Measurements from ENCODE around the gene SUCLG2. TPM values are rescaled to one million over a fixed set of nuclear protein-coding genes. Genes with fewer than 3 reads are reported as not detected.

SUCLG2 gene
- total and polyA plus RNA-seq, 10 of the 15 experiments (the other 5 are each of a cell fraction or from before 2014, with no cell fraction given) = 17.8 to 50.9 (median 37.2) TPM

DNA sequence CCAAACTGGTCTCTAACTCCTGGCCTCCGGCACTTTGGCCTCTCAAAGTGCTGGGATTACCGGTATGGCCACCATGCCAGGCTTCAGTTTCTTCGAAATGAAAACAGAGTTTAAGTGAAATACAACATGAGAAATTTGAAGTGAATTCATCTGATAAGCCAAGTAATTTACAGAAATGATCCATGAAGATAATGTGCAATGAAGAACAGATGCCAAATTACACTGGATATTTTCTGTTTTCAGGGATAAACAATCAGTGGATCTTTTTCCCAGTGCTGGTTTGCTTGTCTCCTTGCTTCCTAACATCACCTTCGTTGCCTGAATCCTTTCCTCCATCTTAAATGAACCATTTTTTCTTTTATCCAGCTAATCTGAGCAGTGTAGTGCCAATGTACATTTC, 46.2 kb upstream of the SUCLG2 start (continued):
- TF ChIP-seq, protein P1, sequence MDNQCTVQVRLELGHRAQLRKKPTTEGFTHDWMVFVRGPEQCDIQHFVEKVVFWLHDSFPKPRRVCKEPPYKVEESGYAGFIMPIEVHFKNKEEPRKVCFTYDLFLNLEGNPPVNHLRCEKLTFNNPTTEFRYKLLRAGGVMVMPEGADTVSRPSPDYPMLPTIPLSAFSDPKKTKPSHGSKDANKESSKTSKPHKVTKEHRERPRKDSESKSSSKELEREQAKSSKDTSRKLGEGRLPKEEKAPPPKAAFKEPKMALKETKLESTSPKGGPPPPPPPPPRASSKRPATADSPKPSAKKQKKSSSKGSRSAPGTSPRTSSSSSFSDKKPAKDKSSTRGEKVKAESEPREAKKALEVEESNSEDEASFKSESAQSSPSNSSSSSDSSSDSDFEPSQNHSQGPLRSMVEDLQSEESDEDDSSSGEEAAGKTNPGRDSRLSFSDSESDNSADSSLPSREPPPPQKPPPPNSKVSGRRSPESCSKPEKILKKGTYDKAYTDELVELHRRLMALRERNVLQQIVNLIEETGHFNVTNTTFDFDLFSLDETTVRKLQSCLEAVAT (IDR thresholded peaks at IDR 0.05) = no peak
- TF ChIP-seq RB1 (IDR thresholded peaks at IDR 0.05; ENCODE audit: borderline replicate concordance) (no peak), CEBPB (IDR thresholded peaks at IDR 0.05; ENCODE audit: borderline replicate concordance in 1 of 2, low read depth in 2 of 2, low read length in 2 of 2) (no peak), SREBF1 (IDR thresholded peaks at IDR 0.05; ENCODE audit: low read length) (no peak), BRCA1 (IDR thresholded peaks at IDR 0.05; ENCODE audit: low read depth, low read length) (no peak)

DNA sequence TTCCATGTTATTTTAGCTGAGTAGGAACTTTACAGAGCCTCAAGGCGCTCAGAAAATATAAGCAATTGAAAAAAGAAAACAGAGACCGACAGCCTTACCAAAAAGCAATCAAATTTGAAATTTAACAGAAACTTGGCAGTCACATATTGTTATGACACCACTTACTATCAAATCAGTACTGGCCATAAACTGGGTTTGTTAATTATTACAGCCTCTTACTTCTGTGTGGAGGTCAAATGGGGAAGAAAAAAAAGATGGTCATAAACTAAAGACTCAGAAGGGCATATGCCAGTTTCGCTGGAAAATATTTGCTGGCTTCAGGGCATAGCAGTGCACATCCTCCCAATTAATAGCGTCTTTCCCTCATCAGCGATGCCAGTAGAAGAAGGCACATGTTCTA, 45.5 kb upstream of the SUCLG2 start:
- DNase-seq (ENCODE audit: low read depth, low spot score) = no peak
- Histone ChIP-seq H3K36me3 (ENCODE audit: control insufficient read depth in 2 of 2, insufficient read depth in 2 of 2, low read length in 1 of 2) (no peaks in the 10 kb centered on the region), H3K27ac (ENCODE audit: control insufficient read depth, insufficient read depth) (no peak overlapping the region), H3K4me2 (ENCODE audit: control insufficient read depth, insufficient read depth) (no peak overlapping the region), H4K20me1 (ENCODE audit: control insufficient read depth, insufficient read depth) (no peaks in the 10 kb centered on the region), H3K4me1 (ENCODE audit: control insufficient read depth, insufficient read depth, low read length) (no peaks in the 10 kb centered on the region), H3K9me3 (replicated peaks; ENCODE audit: control insufficient read depth, insufficient read depth, low read length) (no peaks in the 10 kb centered on the region), H3K4me3 (no peak overlapping the region), H3K27me3 (replicated peaks in 1 of 2; ENCODE audit: control insufficient read depth in 2 of 2, insufficient read depth in 2 of 2, low read length in 1 of 2) (no peaks in the 10 kb centered on the region), H2AFZ (ENCODE audit: control insufficient read depth, low read depth, low read length) (no peak overlapping the region), H3K9ac (ENCODE audit: control insufficient read depth, insufficient read depth, low read length) (no peak overlapping the region), H3K79me2 (ENCODE audit: control insufficient read depth, insufficient read depth, low read length) (no peaks in the 10 kb centered on the region)
- no peak for FAIRE-seq
- no TSS peak for BruUV-seq (replicated peaks)
- 79% methylated on average over 5 of the region's 5 CpGs for WGBS (ENCODE audit: insufficient coverage, insufficient replicate concordance, low lambda C conversion rate, missing lambda C conversion rate)
- TF ChIP-seq TCF12 (IDR thresholded peaks at IDR 0.05; ENCODE audit: low read depth, low read length) (no peak), NR2F1 (conservative IDR thresholded peaks at IDR 0.05) (no peak), SP1 (IDR thresholded peaks at IDR 0.05; ENCODE audit: low read depth, low read length) (no peak), CHD4 (IDR thresholded peaks at IDR 0.05) (no peak), NBN (IDR thresholded peaks at IDR 0.05) (no peak), ZNF24 (IDR thresholded peaks at IDR 0.05) (no peak), POU2F2 (IDR thresholded peaks at IDR 0.05; ENCODE audit: borderline replicate concordance, low read depth, low read length) (no peak), YBX1 (IDR thresholded peaks at IDR 0.05) (no peak), NFYA (IDR thresholded peaks at IDR 0.05; ENCODE audit: borderline replicate concordance, low read depth, low read length) (no peak), HDAC2 (IDR thresholded peaks at IDR 0.05) (no peak), RBBP5 (conservative IDR thresholded peaks at IDR 0.05) (no peak), SMARCA5 (IDR thresholded peaks at IDR 0.05) (no peak), RUNX3 (IDR thresholded peaks at IDR 0.05; ENCODE audit: low read length) (no peak), SMAD1 (IDR thresholded peaks at IDR 0.05; ENCODE audit: low read depth, partially characterized antibody) (no peak), TAF1 (IDR thresholded peaks at IDR 0.05; ENCODE audit: borderline replicate concordance, low read depth, low read length) (no peak), HCFC1 (IDR thresholded peaks at IDR 0.05; ENCODE audit: low read length) (no peak)
- TF ChIP-seq, protein P2, sequence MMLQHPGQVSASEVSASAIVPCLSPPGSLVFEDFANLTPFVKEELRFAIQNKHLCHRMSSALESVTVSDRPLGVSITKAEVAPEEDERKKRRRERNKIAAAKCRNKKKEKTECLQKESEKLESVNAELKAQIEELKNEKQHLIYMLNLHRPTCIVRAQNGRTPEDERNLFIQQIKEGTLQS (IDR thresholded peaks at IDR 0.05; ENCODE audit: borderline replicate concordance, extremely low read depth, low read depth, low read length) = no peak
- TF ChIP-seq, protein P3, sequence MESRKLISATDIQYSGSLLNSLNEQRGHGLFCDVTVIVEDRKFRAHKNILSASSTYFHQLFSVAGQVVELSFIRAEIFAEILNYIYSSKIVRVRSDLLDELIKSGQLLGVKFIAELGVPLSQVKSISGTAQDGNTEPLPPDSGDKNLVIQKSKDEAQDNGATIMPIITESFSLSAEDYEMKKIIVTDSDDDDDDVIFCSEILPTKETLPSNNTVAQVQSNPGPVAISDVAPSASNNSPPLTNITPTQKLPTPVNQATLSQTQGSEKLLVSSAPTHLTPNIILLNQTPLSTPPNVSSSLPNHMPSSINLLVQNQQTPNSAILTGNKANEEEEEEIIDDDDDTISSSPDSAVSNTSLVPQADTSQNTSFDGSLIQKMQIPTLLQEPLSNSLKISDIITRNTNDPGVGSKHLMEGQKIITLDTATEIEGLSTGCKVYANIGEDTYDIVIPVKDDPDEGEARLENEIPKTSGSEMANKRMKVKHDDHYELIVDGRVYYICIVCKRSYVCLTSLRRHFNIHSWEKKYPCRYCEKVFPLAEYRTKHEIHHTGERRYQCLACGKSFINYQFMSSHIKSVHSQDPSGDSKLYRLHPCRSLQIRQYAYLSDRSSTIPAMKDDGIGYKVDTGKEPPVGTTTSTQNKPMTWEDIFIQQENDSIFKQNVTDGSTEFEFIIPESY (IDR thresholded peaks at IDR 0.05) = no peak
- SMC1A ChIA-PET (ENCODE audit: uncharacterized antibody, unreplicated experiment) = no interaction called here
- no peak for ATAC-seq
- CTCF ChIA-PET = no interaction called here
- intact Hi-C loops (cut with micrococcal nuclease; ENCODE audit: unreplicated experiment) = no loop called here
- RAD21 ChIA-PET (ENCODE audit: unreplicated experiment) = no interaction called here
- POLR2A ChIA-PET = no interaction called here
- in situ Hi-C loops (cut with MboI) = no loop called here
